ENCODE data around the gene RUNDC3A.

DNA sequence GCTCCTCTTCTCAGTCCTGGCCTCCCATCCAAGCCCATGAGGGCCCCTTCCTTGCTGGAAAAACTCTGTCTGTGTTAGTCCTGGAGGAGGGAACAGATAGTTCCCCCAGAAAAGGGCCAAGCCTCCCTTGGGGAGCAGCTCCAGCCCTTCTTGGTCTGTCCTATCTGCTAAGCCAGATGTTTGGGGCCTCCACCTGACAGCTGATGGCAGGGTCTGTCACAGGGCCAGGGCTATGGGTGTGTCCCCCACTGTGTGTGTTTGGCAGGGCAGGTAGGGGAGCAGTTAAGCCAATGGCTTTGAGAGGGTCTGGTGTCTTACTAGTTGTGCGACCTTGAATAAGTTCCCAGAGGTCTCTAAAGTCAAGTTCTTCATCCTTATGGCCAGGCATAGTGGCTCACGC, 26.8 kb upstream of the RUNDC3A start:
- TF ChIP-seq PREB (CRISPR knock-in tag; IDR thresholded peaks at IDR 0.05; ENCODE audit: borderline replicate concordance) (no peak), MLX (CRISPR knock-in tag; IDR thresholded peaks at IDR 0.05) (no peak), CTCF (IDR thresholded peaks at IDR 0.05) (no peak), CREB1 (CRISPR knock-in tag; IDR thresholded peaks at IDR 0.05) (no peak), JUN (CRISPR knock-in tag; IDR thresholded peaks at IDR 0.05) (no peak), E2F1 (CRISPR knock-in tag; IDR thresholded peaks at IDR 0.05) (no peak), ELF4 (CRISPR knock-in tag; IDR thresholded peaks at IDR 0.05; ENCODE audit: low read depth) (no peak), ZBTB43 (CRISPR knock-in tag; IDR thresholded peaks at IDR 0.05) (no peak), TEAD4 (CRISPR knock-in tag; IDR thresholded peaks at IDR 0.05) (no peak), FOXJ3 (CRISPR knock-in tag; IDR thresholded peaks at IDR 0.05; ENCODE audit: borderline replicate concordance) (no peak), ETV6 (CRISPR knock-in tag; IDR thresholded peaks at IDR 0.05) (no peak)
- TF ChIP-seq, protein P1, sequence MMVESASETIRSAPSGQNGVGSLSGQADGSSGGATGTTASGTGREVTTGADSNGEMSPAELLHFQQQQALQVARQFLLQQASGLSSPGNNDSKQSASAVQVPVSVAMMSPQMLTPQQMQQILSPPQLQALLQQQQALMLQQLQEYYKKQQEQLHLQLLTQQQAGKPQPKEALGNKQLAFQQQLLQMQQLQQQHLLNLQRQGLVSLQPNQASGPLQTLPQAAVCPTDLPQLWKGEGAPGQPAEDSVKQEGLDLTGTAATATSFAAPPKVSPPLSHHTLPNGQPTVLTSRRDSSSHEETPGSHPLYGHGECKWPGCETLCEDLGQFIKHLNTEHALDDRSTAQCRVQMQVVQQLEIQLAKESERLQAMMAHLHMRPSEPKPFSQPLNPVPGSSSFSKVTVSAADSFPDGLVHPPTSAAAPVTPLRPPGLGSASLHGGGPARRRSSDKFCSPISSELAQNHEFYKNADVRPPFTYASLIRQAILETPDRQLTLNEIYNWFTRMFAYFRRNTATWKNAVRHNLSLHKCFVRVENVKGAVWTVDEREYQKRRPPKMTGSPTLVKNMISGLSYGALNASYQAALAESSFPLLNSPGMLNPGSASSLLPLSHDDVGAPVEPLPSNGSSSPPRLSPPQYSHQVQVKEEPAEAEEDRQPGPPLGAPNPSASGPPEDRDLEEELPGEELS (CRISPR knock-in tag; IDR thresholded peaks at IDR 0.05), result no peak
- TF ChIP-seq, protein P2, sequence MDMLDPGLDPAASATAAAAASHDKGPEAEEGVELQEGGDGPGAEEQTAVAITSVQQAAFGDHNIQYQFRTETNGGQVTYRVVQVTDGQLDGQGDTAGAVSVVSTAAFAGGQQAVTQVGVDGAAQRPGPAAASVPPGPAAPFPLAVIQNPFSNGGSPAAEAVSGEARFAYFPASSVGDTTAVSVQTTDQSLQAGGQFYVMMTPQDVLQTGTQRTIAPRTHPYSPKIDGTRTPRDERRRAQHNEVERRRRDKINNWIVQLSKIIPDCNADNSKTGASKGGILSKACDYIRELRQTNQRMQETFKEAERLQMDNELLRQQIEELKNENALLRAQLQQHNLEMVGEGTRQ (CRISPR knock-in tag; IDR thresholded peaks at IDR 0.05), result no peak

Data from WTC11 (cell line).